GM19023 (cell line): ENCODE results near the gene C17orf107.
"Not testable (repeated sequence)": the region's sequence is repeated elsewhere in the genome, so short reads cannot be mapped to it uniquely, and the experiment has no call there.

Experiments
- ATAC-seq: cut with Tn5 transposase; IDR thresholded peaks from one replicate; pipeline ENCODE4 v1.9.1; 2021; ENCODE audit warnings: mild to moderate bottlenecking, moderate library complexity; ENCODE audit not compliant: unreplicated experiment

The C17orf107 gene

GRCh38 chr17:4899341-4900230 is at the start of gene C17orf107:
C17orf107 (plus strand) TSS chr17:4899536; CDS start chr17:4899763, 227 bp downstream.
- no peak for ATAC-seq

- no peak for ATAC-seq
Observed at GRCh38 chr17:4850246-4850645, 49.1 kb upstream of the C17orf107 start.

GRCh38 chr17:4851084-4851483 is 48.3 kb upstream of the C17orf107 start:
- ATAC-seq = no peak

- no peak for ATAC-seq
Observed at GRCh38 chr17:4852567-4853207, 46.6 kb upstream of the C17orf107 start.

GRCh38 chr17:4853208-4853671 is 46.1 kb upstream of the C17orf107 start:
- no peak for ATAC-seq

- ATAC-seq = no peak
Observed at GRCh38 chr17:4854111-4854681, 45.1 kb upstream of the C17orf107 start.

GRCh38 chr17:4856271-4856936 is 42.9 kb upstream of the C17orf107 start:
- no peak for ATAC-seq

GRCh38 chr17:4856937-4857314 is 42.4 kb upstream of the C17orf107 start:
- ATAC-seq = no peak

GRCh38 chr17:4857347-4857746 is 42.0 kb upstream of the C17orf107 start:
- ATAC-seq = not testable (repeated sequence)

GRCh38 chr17:4858068-4858881 is 41.1 kb upstream of the C17orf107 start:
- ATAC-seq = no peak

- no peak for ATAC-seq
Observed at GRCh38 chr17:4858882-4859260, 40.5 kb upstream of the C17orf107 start.

- no peak for ATAC-seq
Observed at GRCh38 chr17:4859816-4860625, 39.3 kb upstream of the C17orf107 start.

GRCh38 chr17:4860651-4861050 is 38.7 kb upstream of the C17orf107 start:
- no peak for ATAC-seq

GRCh38 chr17:4861052-4861451 is 38.3 kb upstream of the C17orf107 start:
- ATAC-seq = no peak

- no peak for ATAC-seq
Observed at GRCh38 chr17:4862720-4863119, 36.6 kb upstream of the C17orf107 start.

GRCh38 chr17:4863321-4863720 is 36.0 kb upstream of the C17orf107 start:
- ATAC-seq = no peak

- ATAC-seq = not testable (repeated sequence)
Observed at GRCh38 chr17:4867535-4867934, 31.8 kb upstream of the C17orf107 start.

GRCh38 chr17:4869058-4869998 is 30.0 kb upstream of the C17orf107 start:
- ATAC-seq = not testable (repeated sequence)
